Measurements from ENCODE around the gene PDE4A. TPM values are rescaled to one million over a fixed set of nuclear protein-coding genes. Genes with fewer than 3 reads are reported as not detected.

The PDE4A gene
- total RNA-seq, 4 donors from 2014 or later, result 3.7 to 7.9 (median 5.6) TPM

DNA sequence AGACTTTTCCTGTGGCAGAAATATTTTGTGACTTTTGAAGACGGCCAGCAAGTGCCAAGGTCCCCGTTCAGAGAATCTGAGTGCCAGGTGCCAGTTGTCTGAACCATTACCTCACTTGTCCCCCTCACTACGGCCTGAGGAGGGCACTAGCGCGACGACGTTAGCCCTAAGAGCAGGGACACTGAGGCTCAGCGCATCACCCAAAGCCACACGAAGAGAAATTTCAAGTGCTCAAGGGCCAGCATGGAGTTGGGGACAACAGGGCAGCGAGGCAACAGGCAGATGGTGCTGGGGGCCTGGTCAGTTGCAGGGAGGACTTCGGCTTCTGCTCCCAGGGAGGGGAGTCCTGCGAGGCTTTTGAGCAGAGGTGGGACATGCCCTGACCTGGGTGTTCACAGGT, 30.5 kb upstream of the PDE4A start:
- 37% methylated on average over 12 of the region's 12 CpGs for WGBS
- H3K27ac ChIP-seq, result no peak overlapping the region
- peaks cover 42% of the 10 kb centered on the region for H3K36me3 ChIP-seq
- no peak for TF ChIP-seq EP300 (IDR thresholded peaks at IDR 0.05)
- no peak for TF ChIP-seq POLR2AphosphoS5 (IDR thresholded peaks at IDR 0.05)
- TF ChIP-seq POLR2A (IDR thresholded peaks at IDR 0.05), result no peak
- TF ChIP-seq, protein P1, sequence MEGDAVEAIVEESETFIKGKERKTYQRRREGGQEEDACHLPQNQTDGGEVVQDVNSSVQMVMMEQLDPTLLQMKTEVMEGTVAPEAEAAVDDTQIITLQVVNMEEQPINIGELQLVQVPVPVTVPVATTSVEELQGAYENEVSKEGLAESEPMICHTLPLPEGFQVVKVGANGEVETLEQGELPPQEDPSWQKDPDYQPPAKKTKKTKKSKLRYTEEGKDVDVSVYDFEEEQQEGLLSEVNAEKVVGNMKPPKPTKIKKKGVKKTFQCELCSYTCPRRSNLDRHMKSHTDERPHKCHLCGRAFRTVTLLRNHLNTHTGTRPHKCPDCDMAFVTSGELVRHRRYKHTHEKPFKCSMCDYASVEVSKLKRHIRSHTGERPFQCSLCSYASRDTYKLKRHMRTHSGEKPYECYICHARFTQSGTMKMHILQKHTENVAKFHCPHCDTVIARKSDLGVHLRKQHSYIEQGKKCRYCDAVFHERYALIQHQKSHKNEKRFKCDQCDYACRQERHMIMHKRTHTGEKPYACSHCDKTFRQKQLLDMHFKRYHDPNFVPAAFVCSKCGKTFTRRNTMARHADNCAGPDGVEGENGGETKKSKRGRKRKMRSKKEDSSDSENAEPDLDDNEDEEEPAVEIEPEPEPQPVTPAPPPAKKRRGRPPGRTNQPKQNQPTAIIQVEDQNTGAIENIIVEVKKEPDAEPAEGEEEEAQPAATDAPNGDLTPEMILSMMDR (IDR thresholded peaks at IDR 0.05), result no peak
- no peaks in the 10 kb centered on the region for H3K27me3 ChIP-seq
- H3K4me1 ChIP-seq, result peaks cover 9% of the 10 kb centered on the region
- H3K9me3 ChIP-seq, result no peaks in the 10 kb centered on the region
- H3K4me3 ChIP-seq, result no peak overlapping the region
- no peak for DNase-seq (ENCODE audit: low spot score in 2 of 2)

DNA sequence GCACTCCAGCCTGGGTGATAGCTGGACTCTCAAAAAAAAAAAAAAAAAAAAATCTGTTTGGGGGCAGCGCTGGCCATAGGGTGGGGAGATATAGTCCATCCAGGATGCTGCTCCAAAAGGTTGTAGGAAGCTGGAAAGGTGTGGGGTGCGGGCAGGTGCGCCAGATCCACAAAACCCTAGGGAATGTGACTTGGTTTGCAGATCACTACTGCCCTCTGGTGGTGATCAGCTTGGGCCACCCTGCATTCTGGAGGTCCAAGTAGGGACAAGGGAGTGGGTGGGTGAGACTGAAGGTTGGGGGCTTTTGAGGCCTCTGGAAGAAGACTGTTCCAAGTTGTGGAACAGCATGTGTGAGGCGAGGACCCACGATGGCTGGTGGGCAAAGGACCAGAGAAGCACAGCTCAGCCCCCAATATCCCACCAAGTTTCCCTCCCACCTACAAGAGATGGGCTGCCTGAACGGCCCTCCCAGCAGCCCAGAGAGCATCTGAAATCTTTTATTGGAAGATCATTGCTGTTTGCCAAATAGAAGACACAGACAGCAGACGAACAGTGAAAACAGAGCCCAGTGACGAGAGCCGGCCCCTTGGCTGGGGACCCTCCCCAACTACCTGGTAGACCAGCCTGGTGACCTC, 29.6 kb upstream of the PDE4A start:
- peak; percentile 78 to 85 for DNase-seq (ENCODE audit: low spot score in 2 of 2)
- no peak for TF ChIP-seq EP300 (IDR thresholded peaks at IDR 0.05)
- TF ChIP-seq POLR2A (IDR thresholded peaks at IDR 0.05), result no peak
- TF ChIP-seq, protein P1 (IDR thresholded peaks at IDR 0.05), result peak; percentile 72 to 78
- Histone ChIP-seq H3K4me3 (no peak overlapping the region), H3K36me3 (peaks cover 51% of the 10 kb centered on the region), H3K4me1 (peaks cover 9% of the 10 kb centered on the region), H3K27ac (no peak overlapping the region), H3K27me3 (no peaks in the 10 kb centered on the region), H3K9me3 (no peaks in the 10 kb centered on the region)
- WGBS, result 50% methylated on average over 9 of the region's 9 CpGs

DNA sequence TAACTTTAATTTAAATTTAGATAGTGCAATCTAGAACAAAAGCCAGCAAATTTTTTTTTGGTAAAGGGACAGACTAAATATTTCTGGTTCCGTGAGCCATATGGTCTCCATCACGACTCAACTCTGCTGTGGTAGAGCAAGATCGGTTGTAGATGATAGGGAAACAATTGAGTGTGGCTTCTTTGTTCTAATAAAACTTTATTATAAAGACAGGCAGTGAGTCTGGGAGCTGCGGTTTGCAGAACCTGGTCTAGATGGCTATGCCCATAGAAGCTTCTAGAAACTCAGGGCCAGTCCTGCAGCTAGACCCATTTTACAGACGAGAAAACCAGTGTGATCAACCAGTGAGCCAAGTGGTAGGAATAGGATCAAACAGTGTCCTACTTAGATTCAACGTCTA, 28.2 kb upstream of the PDE4A start:
- peaks cover 9% of the 10 kb centered on the region for H3K4me1 ChIP-seq
- no peak for TF ChIP-seq POLR2A (IDR thresholded peaks at IDR 0.05)
- WGBS, result 90% methylated on average over 6 of the region's 6 CpGs
- DNase-seq (ENCODE audit: low spot score in 2 of 2), result no peak
- H3K27me3 ChIP-seq, result no peaks in the 10 kb centered on the region
- H3K9me3 ChIP-seq, result no peaks in the 10 kb centered on the region
- H3K36me3 ChIP-seq, result peaks cover 56% of the 10 kb centered on the region
- no peak overlapping the region for H3K4me3 ChIP-seq
- no peak overlapping the region for H3K27ac ChIP-seq

- Histone ChIP-seq H3K4me3 (no peak overlapping the region), H3K9me3 (no peaks in the 10 kb centered on the region), H3K27ac (no peak overlapping the region), H3K27me3 (no peaks in the 10 kb centered on the region), H3K4me1 (peaks cover 9% of the 10 kb centered on the region), H3K36me3 (peaks cover 56% of the 10 kb centered on the region)
- DNase-seq (ENCODE audit: low spot score in 2 of 2), result no peak
- 94% methylated on average over 21 of the region's 24 CpGs for WGBS
- TF ChIP-seq, protein P1 (IDR thresholded peaks at IDR 0.05), result no peak
- TF ChIP-seq POLR2A (IDR thresholded peaks at IDR 0.05) (no peak), POLR2AphosphoS5 (IDR thresholded peaks at IDR 0.05) (no peak), EP300 (IDR thresholded peaks at IDR 0.05) (no peak)
Measured at GRCh38 chr19:10393137-10393536, 27.2 kb upstream of the PDE4A start.

- Histone ChIP-seq H3K4me1 (no peaks in the 10 kb centered on the region), H3K4me3 (no peak overlapping the region), H3K36me3 (peaks cover 56% of the 10 kb centered on the region), H3K27me3 (no peaks in the 10 kb centered on the region), H3K27ac (no peak overlapping the region), H3K9me3 (no peaks in the 10 kb centered on the region)
- WGBS, result 95% methylated on average over 10 of the region's 12 CpGs
- no peak for DNase-seq (ENCODE audit: low spot score in 2 of 2)
- TF ChIP-seq POLR2AphosphoS5 (IDR thresholded peaks at IDR 0.05), result no peak
- TF ChIP-seq EP300 (IDR thresholded peaks at IDR 0.05), result no peak
- no peak for TF ChIP-seq POLR2A (IDR thresholded peaks at IDR 0.05)
- TF ChIP-seq, protein P1 (IDR thresholded peaks at IDR 0.05), result no peak
Measured at GRCh38 chr19:10395003-10395402, 25.3 kb upstream of the PDE4A start.

- peaks cover 56% of the 10 kb centered on the region for H3K36me3 ChIP-seq
- 92% methylated on average over 26 of the region's 26 CpGs for WGBS
- H3K27me3 ChIP-seq, result no peaks in the 10 kb centered on the region
- no peak overlapping the region for H3K27ac ChIP-seq
- peaks cover 1% of the 10 kb centered on the region for H3K4me1 ChIP-seq
- no peak for DNase-seq (ENCODE audit: low spot score in 2 of 2)
- TF ChIP-seq, protein P1 (IDR thresholded peaks at IDR 0.05), result no peak
- TF ChIP-seq POLR2AphosphoS5 (IDR thresholded peaks at IDR 0.05), result no peak
- no peaks in the 10 kb centered on the region for H3K9me3 ChIP-seq
- H3K4me3 ChIP-seq, result no peak overlapping the region
Measured at GRCh38 chr19:10395436-10395835, 24.9 kb upstream of the PDE4A start.

All from suprapubic skin (tissue), 4 donors.